ENCODE results near the gene CHST3. TPM values are rescaled to one million over a fixed set of nuclear protein-coding genes. Genes with fewer than 3 reads are reported as not detected.

Gene CHST3
- total RNA-seq, 6 donors from 2014 or later, result 5.4 to 15.0 (median 8.4) TPM

DNA sequence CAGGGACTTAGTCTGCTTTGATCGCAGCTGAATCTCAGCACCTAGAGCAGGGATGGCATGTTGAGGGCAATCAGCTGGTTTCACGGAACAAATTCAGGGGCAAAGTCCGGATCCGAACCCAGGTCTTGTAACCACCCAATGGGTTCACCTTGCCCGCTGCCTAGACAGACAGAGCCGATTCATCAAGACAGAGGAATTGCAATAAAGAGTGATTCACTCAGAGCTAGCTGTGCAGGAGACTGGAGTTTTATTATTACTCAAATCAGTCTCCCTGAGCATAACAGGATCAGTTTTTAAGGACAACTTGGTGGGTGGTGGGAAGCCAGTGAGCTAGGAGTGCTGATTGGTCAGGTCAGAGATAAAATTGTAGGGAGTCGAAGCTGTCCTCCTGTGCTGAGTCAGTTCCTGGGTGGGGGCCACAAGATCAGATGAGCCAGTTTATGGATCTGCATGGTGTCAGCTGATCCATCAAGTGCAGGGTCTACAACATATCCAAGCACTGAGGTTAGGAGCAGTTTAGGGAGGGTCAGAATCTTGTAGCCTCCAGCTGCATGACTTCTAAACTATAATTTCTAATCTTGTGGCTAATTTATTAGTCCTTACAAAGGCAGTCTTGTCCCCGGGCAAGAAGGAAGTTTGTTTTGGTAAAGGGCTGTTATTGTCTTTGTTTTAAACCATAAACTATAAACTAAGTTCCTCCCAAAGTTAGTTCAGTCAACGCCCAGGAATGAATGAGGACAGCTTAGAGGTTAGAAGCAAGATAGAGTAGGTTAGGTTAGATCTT lies 43.5 kb upstream of the CHST3 start:
- TF ChIP-seq, protein P1, sequence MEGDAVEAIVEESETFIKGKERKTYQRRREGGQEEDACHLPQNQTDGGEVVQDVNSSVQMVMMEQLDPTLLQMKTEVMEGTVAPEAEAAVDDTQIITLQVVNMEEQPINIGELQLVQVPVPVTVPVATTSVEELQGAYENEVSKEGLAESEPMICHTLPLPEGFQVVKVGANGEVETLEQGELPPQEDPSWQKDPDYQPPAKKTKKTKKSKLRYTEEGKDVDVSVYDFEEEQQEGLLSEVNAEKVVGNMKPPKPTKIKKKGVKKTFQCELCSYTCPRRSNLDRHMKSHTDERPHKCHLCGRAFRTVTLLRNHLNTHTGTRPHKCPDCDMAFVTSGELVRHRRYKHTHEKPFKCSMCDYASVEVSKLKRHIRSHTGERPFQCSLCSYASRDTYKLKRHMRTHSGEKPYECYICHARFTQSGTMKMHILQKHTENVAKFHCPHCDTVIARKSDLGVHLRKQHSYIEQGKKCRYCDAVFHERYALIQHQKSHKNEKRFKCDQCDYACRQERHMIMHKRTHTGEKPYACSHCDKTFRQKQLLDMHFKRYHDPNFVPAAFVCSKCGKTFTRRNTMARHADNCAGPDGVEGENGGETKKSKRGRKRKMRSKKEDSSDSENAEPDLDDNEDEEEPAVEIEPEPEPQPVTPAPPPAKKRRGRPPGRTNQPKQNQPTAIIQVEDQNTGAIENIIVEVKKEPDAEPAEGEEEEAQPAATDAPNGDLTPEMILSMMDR (IDR thresholded peaks at IDR 0.05), result no peak
- TF ChIP-seq POLR2AphosphoS5 (IDR thresholded peaks at IDR 0.05) (no peak), EP300 (IDR thresholded peaks at IDR 0.05) (no peak), POLR2A (IDR thresholded peaks at IDR 0.05) (no peak)
- Histone ChIP-seq H3K27ac (no peak overlapping the region), H3K27me3 (no peaks in the 10 kb centered on the region), H3K9me3 (no peaks in the 10 kb centered on the region), H3K4me1 (peaks cover 0 to 3% (median 0%) of the 10 kb centered on the region in 4 donors), H3K4me3 (no peak overlapping the region), H3K36me3 (no peaks in the 10 kb centered on the region)
- peak in 1 of 2 donors; percentile 12 for ATAC-seq (ENCODE audit: low FRiP score in 2 of 2)
- no peak for DNase-seq
- 68 to 78% methylated on average over 9 of the region's 9 CpGs for WGBS, 2 donors

DNA sequence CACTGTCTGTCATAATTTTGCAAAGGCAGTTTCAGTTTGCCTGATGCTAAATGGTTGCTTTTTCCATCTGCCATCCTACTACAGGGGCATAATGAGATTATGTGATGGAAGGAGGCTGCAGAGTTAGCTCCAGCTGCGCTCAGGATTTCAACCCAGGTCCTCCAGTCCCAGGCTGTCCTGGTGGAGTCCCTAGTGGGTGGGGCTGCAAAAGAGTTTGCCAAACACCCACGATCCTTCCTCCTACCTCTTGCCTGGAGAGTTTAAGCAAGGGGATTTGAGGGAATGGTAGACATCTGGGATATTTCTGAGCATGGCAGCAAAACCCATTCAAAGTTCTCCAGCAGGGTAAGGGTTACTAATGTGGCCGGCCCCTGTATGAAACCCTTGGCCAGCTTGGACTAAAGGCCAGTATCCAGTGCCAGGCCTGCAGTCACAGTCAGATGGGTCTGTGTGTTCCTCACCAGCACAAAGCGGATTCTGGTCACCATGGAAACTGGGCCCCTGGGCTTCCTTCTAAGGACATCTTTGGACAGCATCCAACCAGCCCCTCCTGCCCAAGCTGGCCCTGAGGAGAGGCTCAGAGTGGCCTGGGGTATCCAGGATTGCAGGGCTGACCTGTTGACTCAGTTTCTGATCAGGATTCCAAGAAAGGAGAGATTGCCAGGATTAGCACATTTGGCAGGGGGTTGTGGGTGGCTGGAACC lies 42.7 kb upstream of the CHST3 start:
- H3K9me3 ChIP-seq, result no peaks in the 10 kb centered on the region
- H3K36me3 ChIP-seq, result no peaks in the 10 kb centered on the region
- DNase-seq (no peak), ATAC-seq (ENCODE audit: low FRiP score in 2 of 2) (peak in 1 of 2 donors; percentile 78)
- peaks cover 0 to 3% (median 0%) of the 10 kb centered on the region in 4 donors for H3K4me1 ChIP-seq
- no peak overlapping the region for H3K4me3 ChIP-seq
- 48 to 53% methylated on average over 2 to 4 of the region's 4 CpGs for WGBS, 2 donors
- no peak overlapping the region for H3K27ac ChIP-seq
- no peaks in the 10 kb centered on the region for H3K27me3 ChIP-seq
- TF ChIP-seq, protein P1 (IDR thresholded peaks at IDR 0.05), result no peak
- TF ChIP-seq EP300 (IDR thresholded peaks at IDR 0.05) (no peak), POLR2A (IDR thresholded peaks at IDR 0.05) (no peak), POLR2AphosphoS5 (IDR thresholded peaks at IDR 0.05) (no peak)

DNA sequence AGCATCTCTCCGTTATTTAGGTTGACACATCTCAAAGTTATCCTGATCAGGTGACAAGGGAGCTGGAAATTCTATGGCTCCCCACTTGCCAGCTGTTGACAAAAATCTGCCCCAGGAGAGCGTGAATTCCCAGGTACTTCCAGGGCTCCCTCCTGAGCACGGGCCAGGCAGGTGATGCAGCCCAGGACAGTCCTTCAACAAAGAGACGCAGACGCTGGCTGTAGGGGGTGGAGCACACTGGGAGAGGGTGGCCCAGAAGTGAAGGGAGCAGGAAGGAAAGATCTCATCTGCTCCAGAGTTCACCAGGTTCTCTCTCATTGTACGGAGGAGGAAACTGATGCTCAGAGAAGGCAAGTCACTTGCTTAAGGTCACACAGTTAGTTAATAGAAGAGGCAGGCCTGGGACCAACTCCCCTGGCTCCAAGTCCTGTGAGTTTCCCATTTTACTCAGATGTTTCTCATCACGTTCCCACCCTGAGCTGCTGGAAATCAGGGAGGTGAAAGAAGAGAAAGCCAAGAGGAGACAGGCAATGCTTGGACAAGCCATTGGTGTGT lies 41.0 kb upstream of the CHST3 start:
- H3K4me1 ChIP-seq, result peaks cover 0 to 3% (median 0%) of the 10 kb centered on the region in 4 donors
- ATAC-seq (ENCODE audit: low FRiP score in 2 of 2), result no peak
- H3K36me3 ChIP-seq, result no peaks in the 10 kb centered on the region
- TF ChIP-seq POLR2AphosphoS5 (IDR thresholded peaks at IDR 0.05) (no peak), POLR2A (IDR thresholded peaks at IDR 0.05) (no peak)
- TF ChIP-seq, protein P1 (IDR thresholded peaks at IDR 0.05), result no peak
- no peak for DNase-seq
- no peak overlapping the region for H3K27ac ChIP-seq
- H3K9me3 ChIP-seq, result no peaks in the 10 kb centered on the region
- WGBS, 2 donors, result 62 to 74% methylated on average over 7 of the region's 7 CpGs
- H3K27me3 ChIP-seq, result no peaks in the 10 kb centered on the region
- H3K4me3 ChIP-seq, result no peak overlapping the region

DNA sequence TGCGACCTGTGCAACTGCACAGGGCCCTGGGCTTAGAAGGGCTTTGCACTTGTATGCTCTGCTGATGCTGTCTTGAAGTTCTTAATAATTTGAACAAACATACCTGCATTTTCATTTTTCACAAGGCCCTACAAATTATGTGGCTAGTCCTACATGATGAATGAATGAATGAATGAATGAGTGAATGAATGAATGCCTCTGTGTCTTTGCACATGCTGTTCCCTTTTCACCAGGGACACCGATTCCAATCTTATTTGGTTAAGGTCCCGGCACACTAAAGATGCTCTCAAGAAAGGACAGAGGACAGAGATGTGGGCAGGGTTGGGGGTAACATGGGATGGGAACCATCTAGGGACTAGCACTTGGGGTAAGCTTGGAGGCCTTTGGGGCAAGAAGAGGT lies 39.4 kb upstream of the CHST3 start:
- Histone ChIP-seq H3K27me3 (no peaks in the 10 kb centered on the region), H3K36me3 (no peaks in the 10 kb centered on the region), H3K4me1 (peaks cover 0 to 3% (median 0%) of the 10 kb centered on the region in 4 donors), H3K9me3 (no peaks in the 10 kb centered on the region), H3K27ac (no peak overlapping the region), H3K4me3 (no peak overlapping the region)
- TF ChIP-seq POLR2A (IDR thresholded peaks at IDR 0.05), result no peak
- no peak for TF ChIP-seq EP300 (IDR thresholded peaks at IDR 0.05)
- TF ChIP-seq POLR2AphosphoS5 (IDR thresholded peaks at IDR 0.05), result no peak
- TF ChIP-seq, protein P1 (IDR thresholded peaks at IDR 0.05), result no peak
- no peak for ATAC-seq (ENCODE audit: low FRiP score in 2 of 2)
- DNase-seq, result no peak
- WGBS, 2 donors, result 94 to 95% methylated on average over 3 of the region's 3 CpGs
